HG03097 (cell line): Measurements from ENCODE around the gene PANX3.

Experiments
- ATAC-seq: cut with Tn5 transposase; IDR thresholded peaks from one replicate; pipeline ENCODE4 v1.9.1; 2021; ENCODE audit not compliant: unreplicated experiment, low FRiP score

The PANX3 gene

DNA sequence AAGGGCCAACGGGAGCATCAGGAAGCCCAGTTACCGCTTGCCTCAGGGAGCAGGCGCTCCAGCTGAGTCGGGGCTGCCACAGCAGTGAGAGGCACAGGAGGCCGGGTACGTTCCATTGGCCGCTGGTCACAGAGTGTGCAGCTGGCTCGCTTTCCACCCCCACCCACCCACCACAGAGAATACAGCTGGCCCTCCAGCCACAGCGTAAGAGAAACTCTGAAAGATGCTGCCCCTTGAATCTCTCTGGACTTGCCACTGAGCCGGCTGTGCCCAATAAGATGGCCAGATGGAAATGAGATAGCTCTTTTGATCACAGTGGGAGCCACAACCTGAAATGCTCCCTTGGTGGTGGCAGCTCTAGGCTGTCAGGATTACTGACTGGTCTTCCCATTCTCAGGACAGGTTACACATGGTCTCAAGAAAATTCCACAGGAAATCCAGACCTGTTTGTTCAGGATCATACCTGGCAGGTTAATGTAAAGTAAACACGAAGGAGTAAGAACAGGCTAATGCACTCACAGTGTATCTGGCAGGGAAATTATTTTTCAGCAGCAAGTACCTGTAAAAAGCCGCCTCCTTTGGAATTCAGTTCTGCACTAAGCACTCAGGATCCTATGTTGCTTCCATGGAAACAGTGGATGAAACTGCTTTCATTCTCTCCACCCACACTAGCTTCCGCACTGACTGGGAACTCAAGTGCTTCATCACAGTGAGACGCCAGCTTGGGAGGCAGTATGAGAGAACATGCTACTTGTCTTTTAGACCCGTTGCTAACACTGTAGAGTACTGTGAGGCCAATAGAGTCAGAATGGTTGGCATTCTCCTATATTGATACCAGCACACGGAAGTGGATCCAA is 45.8 kb downstream of the PANX3 start:
- ATAC-seq: no peak

GRCh38 chr11:124657904-124658303 is 46.7 kb downstream of the PANX3 start:
- no peak for ATAC-seq

DNA sequence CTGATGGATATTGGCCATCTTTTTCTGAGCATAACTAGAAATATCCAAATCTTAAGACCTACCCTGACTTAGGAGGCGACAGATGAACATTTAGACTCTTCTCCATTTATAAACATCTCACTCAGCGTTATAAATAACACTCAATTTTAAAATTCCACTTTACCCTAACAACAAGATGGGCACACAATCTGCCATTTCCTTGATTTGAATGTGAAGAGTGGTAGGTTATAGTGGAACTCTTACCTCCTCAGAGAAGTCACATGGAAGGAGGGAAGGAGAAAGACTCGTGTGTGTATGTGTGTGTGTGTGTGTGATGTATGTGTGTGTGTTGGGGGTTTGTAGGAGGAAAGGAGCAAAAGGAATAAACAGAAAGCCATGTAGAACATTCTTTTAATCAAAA is 47.3 kb downstream of the PANX3 start:
- no peak for ATAC-seq

DNA sequence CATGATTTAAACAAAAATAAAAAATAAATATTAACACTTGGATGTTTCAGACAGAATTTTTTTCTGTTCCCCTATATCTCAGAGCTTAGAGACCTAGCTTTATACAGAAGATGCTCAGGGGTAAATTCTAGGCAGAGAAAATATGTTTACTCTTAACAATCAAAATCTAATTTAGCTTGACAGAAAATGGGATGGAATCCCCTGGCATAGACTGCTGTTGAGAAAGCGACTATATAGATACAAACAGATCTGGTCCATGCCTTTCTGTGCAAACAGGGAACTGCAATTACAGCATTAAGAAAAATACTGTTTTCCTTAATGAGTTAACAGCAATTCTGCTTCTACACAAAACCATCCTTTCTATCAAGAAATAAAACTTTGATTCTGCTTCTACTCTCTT is 47.8 kb downstream of the PANX3 start:
- ATAC-seq: no peak

DNA sequence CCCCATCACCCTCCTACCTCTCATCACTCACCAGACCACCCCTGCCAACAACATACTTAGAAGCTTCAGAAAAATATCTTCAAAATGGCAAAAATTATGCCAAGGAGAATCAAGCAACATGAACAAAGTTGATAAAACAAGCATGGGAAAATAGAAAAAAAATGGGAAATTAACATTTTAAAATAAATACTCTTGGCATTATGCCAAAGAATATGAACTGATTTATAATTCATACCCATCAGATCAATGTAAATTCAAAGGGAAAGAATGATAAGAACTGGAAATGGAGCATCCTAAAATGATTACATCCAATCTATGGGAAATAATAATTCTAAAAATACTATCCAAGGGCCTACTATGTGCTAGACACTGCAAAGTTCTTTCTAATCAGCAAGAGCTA is 50.3 kb downstream of the PANX3 start:
- no peak for ATAC-seq

- ATAC-seq: no peak
Observed at GRCh38 chr11:124662106-124662505, 50.9 kb downstream of the PANX3 start.

DNA sequence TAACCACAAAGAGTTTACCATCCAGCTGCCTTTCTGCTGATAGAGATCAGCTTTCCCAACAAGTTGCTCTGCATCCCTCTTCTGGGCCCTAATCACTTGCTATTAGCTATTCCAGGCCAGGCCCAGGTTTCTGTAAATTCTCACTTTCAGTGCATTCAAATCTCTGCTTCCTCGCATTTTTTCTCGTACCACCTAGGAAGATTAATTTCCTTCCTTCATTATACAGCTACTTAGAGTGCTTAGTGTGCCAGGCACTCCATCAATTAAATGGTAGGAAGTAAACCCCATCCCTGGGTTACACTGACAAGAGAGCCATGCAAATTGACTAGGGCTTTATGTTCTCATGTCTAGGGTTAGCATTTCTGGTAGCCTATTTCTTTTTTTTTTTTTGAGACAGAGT is 52.6 kb downstream of the PANX3 start:
- no peak for ATAC-seq

DNA sequence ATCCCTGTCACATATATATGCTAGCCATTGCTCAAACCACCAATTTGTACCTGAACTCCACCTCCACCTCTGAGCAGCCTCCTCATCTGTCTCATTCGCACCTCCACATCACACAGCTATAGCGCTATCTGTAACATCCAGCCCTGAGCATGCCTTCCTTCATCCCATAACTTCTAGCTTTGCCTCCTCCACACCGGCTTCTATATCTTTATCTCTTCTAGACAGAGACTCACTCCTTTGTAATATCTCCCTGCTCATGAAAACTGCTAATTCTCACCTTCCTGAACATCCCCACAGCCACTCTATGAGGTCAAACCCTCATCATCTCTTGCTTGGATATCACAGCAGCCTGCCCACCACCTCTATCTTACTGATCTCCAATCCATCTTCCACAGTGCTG is 56.4 kb downstream of the PANX3 start:
- ATAC-seq: no peak

DNA sequence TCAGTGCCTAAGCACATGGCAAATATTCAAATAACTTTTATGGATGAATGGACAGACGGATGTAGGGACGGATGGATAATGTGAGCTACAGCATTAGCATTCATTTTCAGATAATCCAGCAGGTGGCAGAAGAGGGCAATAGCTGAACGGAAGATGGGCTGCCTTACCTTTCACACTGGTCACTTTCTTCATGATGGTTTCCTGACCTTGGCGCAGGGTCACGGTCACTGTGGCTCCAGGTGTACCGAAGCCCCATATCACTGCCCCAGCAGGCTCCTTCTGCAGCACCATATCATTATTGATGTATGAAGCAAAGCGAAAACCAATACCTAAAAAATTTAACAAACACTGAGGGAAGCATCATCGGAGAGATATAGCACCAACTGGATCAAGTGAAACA is 58.0 kb downstream of the PANX3 start:
- ATAC-seq: no peak
